IPS-18c (cell line): ENCODE measurements around the gene OCRL.
"Not testable (repeated sequence)": the region's sequence is repeated elsewhere in the genome, so short reads cannot be mapped to it uniquely, and the experiment has no call there.

ENCODE experiments used
- H3K4me3 ChIP-seq: 2 replicates; pipeline ENCODE4 v1.7.0; 2013; ENCODE audit warnings: low read depth, mild to moderate bottlenecking, low read length, moderate library complexity; ENCODE audit not compliant: insufficient read depth
- H3K9me3 ChIP-seq: one replicate; pipeline ENCODE4 v1.6.1; 2013; ENCODE audit warnings: mild to moderate bottlenecking, low read length, moderate library complexity; ENCODE audit not compliant: control insufficient read depth, insufficient read depth

OCRL gene

DNA sequence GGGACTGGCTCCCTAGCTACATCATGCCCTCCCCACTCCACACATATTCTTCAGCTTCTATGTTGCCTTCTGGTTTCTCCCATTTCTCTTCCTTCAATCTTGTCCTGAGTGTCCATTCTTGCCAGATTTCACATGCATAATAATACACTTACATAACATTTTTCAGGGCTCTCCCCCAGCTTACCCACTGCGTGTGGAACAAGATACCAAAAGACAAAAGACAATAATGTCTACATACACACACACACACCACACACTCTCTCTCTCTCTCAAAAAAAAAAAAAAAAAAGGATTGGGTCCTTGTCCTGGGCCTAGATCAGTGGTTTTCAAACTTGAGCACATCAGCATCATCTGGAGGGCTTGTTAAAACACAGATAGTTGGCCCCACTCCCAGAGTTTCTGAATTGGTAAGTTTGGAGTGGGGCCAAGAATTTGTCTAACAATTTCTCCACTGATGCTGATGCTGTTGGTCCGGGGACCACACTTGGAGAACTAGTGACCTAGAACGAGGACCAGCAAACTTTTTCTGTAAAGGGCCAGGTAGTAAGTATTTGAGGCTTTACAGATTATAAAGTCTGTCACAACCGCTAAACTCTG, 10.3 kb upstream of the OCRL start:
- Histone ChIP-seq H3K4me3 (no peak overlapping the region), H3K9me3 (peaks cover 8% of the 10 kb centered on the region)

DNA sequence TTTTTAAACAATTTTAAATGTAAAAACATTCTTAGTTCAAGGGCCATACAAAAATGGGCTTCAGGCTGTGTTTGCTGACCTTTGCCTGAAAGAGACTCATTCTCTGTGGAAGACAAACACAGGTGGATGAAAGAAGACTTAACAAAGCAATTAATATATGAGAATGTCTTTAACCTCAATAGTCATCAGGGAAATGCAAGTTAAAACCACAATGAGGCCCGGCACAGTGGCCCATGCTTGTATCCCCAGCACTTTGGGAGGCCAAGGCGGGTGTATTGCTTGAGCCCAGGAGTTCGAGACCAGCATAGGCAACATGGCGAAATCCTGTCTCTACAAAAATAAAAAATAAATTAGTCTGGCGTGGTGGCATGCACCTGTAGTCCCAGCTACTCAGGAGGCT, 9.6 kb upstream of the OCRL start:
- Histone ChIP-seq H3K4me3 (no peak overlapping the region), H3K9me3 (peaks cover 8% of the 10 kb centered on the region)

DNA sequence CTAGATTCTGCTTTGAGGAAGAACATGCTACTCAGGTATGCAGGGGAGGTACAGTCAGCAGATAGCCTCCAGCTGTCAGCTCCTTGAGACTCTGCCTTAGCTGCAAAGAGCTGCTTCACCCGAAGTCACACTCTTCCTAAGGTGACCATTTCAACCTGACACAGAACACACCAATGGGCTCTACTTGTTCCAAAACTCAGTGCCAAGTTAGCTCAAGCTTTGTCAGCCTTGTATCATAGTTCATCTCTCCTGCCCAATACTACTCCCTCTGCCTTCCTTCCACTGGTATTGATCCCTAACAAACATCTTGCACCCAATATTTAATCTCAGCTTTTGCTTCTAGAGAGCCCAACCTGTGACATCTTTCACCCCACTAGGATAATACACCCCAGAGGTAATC, 8.9 kb upstream of the OCRL start:
- no peak overlapping the region for H3K4me3 ChIP-seq
- peaks cover 8% of the 10 kb centered on the region for H3K9me3 ChIP-seq

DNA sequence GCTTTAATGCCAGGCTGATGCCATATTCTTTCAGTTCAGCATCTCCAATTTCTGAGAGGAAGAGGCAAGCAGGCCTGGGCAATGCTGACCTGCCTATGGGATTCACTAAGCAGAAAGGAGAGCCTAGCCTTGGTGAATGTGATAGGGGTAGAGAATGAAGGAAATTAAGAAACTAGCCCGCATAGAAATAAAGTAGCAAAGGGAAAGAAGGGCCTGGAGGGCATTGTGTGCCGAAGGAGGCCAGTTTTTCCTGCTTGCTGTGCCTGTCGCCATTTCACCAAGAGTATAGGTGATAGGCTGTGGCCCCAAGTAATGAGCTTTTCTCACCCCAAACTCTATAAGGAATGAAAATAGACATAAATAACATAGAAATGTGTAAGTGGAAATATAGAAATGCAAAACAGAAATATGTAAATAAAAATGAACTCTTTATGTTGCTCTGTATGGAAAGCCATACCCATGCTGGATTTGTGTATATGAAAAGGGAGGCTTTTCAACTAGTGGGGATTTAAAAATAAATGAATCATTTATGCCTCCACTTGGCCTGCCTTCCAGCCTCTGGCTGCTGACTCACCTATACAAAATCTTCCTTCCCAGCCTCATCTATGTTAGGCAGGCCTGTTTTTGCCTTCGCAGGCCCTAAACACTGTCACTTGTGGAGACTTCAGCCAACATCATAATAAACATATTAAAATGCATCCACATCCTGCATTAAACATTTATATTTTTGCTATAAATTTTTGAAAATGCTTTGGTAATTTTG, 5.1 kb upstream of the OCRL start:
- peaks cover 4% of the 10 kb centered on the region for H3K9me3 ChIP-seq
- H3K4me3 ChIP-seq, result no peak overlapping the region

DNA sequence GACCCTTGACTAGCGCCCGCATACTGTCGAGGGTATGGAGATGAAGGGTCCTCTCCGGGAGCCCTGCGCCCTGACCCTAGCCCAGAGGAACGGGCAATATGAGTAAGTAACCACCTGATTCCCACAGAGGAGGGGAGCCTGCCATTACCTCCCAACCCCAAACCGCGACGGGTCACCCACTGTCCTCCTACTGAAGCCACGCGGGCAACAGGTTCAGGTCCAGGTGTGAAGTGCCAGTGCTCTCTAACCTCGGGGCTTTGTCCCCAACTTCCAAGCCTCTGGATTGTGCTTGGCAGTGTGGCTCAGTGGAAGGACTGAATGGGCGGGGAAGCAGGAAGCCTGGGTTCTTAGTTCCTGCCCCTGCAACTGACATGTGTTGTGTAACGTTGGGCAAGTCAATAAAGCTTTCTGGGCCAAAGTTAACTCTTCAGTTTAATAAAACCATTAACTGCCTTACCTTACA, 694 bp downstream of the OCRL start:
- peak overlapping the region; percentile 46 for H3K4me3 ChIP-seq
- peaks cover 5% of the 10 kb centered on the region for H3K9me3 ChIP-seq

DNA sequence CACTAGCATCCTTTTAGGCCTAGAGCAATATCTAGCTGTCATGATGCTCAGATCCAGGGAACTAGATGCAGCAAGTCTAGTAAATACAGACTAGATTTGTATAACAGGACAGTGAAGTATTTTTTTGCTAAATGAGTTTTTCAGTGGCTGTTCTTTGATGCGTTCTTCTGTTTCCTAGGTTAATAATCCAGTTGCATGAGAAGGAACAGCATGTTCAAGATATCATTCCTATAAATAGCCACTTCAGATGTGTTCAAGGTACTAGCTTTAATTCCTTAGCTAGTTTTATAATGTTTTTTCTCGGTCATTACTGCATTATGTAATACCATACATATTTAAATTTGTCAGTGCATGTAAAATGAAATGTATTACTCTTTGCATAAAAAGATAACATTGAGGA, 4.7 kb downstream of the OCRL start:
- H3K9me3 ChIP-seq, result peaks cover 5% of the 10 kb centered on the region
- no peak overlapping the region for H3K4me3 ChIP-seq

DNA sequence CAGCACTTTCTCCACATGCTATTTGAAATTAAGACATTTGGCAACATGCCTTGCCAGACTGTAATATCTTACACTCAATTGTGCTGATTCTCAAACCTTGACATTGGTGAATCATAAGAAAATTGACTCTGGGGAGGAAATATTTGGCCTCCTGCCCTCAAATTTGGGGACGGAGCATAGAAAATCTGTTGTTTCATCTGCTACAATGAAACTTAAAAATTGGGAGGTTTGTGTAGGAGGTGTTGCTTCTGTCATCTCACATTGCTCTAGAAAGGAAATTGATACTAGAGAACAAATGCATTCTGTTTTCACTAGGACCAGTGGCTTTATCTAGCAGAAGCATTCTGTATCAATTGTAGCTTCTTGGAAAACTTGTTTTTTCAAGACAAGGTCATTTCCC, 5.3 kb downstream of the OCRL start:
- Histone ChIP-seq H3K9me3 (peaks cover 3% of the 10 kb centered on the region), H3K4me3 (no peak overlapping the region)

DNA sequence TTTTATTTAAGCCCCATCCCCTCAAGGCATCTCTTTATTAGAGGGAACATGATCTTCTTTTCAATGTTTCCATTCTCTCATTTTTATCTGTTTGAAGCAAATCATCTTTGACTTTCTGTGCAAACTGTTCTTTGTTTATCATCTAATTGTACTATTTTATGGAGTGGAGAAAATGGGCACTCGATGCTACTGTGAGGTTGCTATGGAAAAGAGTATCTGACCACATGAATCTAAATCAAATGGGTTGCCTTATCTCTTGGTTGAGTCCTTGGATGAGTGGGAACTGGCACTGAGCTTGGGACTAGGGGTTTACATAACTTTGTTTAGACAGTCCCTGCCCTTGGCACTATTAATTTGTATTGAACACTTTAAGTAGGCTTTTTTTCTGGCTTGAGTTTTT, 9.1 kb downstream of the OCRL start:
- Histone ChIP-seq H3K4me3 (no peak overlapping the region), H3K9me3 (no peaks in the 10 kb centered on the region)

DNA sequence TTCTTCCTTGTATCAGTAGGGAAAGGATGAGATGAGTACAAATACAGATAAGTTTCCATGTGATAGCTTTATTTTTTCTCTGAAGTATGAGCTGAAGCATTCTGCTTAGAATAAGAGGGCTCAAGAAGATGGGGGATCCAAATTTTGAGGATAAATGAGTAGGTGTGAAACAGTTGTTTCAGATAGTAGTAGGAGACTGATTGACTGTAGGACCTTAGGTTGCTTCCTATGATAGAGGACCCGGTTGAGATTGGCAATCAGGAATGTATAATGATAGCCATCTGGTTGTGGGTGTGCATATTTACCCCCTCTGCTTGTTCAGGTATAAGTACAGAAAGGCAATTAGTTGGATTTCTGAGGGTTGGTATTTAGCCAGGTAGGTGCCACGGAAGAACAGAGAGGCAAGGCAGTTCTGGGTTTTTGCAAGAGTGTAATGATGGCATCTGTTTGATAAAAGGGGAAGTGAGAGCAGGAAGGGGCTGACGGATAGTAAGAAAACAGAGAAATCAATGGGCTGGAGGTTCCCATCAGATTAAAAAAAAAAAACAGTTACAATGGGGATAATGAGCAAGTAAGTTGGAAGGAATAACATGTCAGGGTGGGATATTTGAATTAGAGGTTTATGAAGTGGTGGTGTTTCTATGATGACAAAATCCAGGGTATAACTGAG, 13.7 kb downstream of the OCRL start:
- no peak overlapping the region for H3K4me3 ChIP-seq
- H3K9me3 ChIP-seq, result no peaks in the 10 kb centered on the region

DNA sequence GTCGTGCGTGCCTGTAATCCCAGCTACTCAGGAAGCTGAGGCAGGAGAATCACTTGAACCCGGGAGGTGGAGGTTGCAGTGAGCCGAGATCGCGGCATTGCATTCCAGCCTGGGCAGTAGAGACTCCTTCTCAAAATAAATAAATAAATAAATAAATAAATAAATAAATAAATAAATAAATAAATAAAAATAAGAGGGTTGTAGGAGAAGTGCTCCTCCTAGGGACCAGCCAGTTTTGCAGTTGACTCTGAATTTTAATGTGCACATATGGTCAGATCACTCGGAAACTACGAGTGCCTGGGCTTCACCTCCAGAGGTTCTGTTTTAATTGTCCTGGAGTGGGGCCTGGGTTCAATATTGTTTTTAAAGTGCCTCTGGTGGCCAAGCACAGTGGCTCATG, 14.8 kb downstream of the OCRL start:
- H3K9me3 ChIP-seq, H3K4me3 ChIP-seq: not testable (repeated sequence)

DNA sequence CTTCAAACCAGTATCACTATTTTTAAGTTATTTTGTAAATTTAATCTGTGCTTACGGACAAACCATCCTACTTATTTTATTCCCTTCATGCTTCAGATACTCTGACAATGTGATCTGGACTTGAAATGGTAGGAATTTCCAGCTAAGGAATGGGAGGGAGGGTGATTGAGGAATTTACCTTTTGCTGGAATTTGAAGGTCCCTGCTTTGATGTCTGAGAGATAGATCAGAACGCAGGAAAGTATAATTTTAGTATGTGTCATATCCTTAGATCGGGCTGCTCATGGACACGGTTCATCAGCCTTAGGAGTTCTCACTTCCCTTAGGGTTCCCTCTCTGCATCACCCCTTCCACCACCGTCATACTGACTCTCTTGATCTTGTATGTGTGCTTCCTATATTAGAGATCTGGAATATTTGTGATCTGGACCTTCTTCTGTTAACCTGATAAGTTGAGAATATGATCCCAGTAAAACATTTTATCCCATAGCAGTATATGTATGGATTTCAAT, 16.8 kb downstream of the OCRL start:
- no peak overlapping the region for H3K4me3 ChIP-seq
- no peaks in the 10 kb centered on the region for H3K9me3 ChIP-seq

DNA sequence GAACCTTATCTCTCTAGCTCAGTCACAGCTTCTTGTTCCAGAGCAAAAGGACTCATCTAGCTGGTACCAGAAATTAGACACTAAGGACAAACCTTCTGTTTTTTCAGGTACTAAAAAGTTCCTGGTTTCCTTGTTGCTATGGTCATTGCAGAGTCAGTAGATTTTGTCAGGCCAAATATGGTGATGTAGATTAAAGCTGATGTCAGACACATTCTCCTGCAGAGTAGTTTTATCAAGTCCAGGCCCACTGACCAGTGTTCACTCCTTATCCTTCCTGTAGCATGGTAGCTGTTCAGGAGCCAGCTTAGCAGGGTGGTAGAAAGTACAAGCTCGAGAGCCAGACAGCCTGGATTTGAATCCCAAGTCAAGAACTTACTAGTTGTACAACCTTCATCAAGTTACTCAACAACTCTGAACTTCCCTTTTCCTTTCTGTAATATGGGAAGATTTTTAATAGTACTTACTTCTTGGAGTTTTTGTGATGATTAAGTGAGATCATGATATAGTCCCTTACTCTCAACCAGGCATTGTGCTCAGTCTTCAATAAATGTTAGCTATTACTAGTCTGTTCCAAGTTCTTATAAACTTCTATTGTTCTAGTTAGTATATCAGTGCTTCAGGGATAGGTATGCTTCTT, 17.9 kb downstream of the OCRL start:
- no peaks in the 10 kb centered on the region for H3K9me3 ChIP-seq
- H3K4me3 ChIP-seq, result no peak overlapping the region

DNA sequence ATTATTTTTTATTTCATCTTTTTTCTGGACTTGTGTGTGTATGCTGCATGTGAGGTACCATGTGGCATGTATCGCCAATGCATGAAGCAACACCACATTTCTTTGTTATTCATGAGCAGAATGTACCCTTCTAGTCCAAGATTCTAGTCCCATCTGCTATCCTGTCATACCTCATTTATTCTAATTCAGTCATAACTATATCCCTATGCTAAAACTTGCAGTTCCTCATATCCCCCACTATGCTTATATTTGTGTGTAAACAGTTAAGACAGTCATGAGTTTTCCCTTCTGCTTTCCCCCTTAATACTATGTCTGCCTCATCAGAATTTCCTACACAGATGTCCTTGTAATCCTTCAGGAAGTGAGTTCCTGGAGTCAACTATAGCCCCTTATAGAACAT, 19.7 kb downstream of the OCRL start:
- H3K9me3 ChIP-seq, result no peaks in the 10 kb centered on the region

DNA sequence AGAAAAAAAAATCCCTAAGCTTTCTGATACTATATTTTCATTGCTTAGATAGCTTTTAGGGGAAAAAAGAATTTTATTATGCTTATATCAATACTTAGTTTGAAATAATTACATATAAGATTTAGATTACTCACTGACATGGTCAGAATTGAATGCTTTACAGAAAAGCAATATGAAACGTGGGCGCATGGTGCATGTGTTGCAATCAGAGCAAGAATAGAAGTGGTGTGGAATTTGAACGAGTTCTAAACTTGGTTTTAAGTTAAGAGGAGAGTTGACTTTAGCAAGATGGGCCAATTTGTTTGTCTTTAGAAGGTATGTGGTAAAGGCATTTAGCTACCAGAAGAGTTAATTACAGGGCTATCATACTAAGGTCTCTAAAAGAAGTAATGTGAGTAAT, 21.4 kb downstream of the OCRL start:
- Histone ChIP-seq H3K4me3 (no peak overlapping the region), H3K9me3 (no peaks in the 10 kb centered on the region)

More for the DNA sequence above, 19.7 kb downstream of the OCRL start:
- no peak overlapping the region for H3K4me3 ChIP-seq

DNA sequence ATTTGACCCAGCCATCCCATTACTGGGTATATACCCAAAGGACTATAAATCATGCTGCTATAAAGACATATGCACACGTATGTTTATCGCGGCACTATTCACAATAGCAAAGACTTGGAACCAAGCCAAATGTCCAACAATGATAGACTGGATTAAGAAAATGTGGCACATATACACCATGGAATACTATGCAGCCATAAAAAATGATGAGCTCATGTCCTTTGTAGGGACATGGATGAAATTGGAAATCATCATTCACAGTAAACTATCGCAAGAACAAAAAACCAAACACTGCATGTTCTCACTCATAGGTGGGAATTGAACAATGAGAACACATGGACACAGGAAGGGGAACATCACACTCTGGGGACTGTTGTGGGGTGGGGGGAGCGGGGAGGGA, 24.3 kb downstream of the OCRL start:
- not testable (repeated sequence) for H3K9me3 ChIP-seq

DNA sequence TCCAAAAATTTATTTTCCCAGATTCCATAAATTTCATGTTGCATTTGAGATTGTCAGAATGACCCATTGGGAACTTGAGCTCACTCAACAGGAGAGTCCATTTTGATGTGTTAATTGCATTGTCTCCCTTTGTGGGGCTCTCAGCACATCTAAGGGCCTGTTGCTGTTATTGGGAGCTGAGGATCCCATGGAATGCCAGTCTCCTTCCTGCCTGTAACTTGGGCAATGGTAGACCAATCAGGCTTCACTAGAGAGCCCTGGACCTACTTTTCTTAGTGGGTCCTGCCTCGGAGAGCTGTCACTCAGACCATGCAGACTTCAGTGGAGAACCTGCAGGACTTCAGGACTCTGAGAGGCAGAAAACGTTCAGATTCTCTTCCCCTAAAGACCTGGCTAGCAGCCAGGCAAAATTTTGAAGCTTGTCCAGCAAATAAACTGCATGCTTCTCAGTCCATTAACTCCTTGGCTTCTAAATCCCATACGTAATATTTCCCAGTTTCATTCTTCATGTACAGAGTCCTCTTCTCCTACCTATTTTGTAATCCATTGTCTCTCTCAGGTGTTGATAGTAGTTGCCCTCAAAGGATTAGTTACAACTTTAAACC, 25.1 kb downstream of the OCRL start:
- H3K4me3 ChIP-seq, result no peak overlapping the region
- H3K9me3 ChIP-seq, result no peaks in the 10 kb centered on the region

More for the DNA sequence above, 24.3 kb downstream of the OCRL start:
- not testable (repeated sequence) for H3K4me3 ChIP-seq

DNA sequence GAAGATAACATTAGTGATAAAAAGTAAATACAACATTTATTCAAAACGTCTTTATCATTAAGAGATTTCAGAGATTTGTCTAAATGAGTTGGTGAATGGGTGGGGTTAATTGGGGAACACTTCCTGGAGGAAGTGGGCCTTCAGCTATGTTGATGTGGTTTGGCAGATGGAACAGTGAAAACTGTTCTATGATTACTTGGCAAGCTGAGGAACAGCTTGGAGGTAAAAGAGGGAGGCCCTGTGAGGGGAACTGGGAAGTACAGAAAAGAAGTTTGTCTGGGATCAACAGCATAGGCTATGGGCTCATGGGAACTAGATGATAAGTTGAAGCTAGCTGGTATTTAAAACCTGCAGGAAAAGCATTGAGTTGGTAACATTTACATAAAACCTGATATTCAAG, 26.0 kb downstream of the OCRL start:
- Histone ChIP-seq H3K4me3 (no peak overlapping the region), H3K9me3 (no peaks in the 10 kb centered on the region)
